GM23338 (cell line): ENCODE results near the gene KIAA0586. TPM values are rescaled to one million over a fixed set of nuclear protein-coding genes. Genes with fewer than 3 reads are reported as not detected.

ENCODE experiments used
- ATAC-seq: fragments of 200-7000 bp; cut with Tn5 transposase; 3 replicates; pipeline ENCODE4 v1.9.1; 2020
- DNase-seq: peaks from one replicate; pipeline ENCODE4 v3.0.0-alpha.2; 2015; ENCODE audit warnings: low spot score
- H2AFZ ChIP-seq: fragments of 200-600 bp; sonication (generic); 2 replicates; pipeline ENCODE4 v1.8.0; 2016; ENCODE audit warnings: antibody characterized with exemption, mild to moderate bottlenecking, moderate library complexity
- H3F3A ChIP-seq: fragments of 200-600 bp; sonication (generic); replicated peaks from 2 replicates; pipeline ENCODE4 v1.8.0; 2017; ENCODE audit warnings: antibody characterized with exemption, mixed run types, low read depth
- H3K27ac ChIP-seq: fragments of 200-600 bp; sonication (generic); 2 replicates; pipeline ENCODE4 v1.6.1; 2016; ENCODE audit warnings: low read depth
- H3K27me3 ChIP-seq: fragments of 200-600 bp; sonication (generic); 2 replicates; pipeline ENCODE4 v1.8.0; 2016; ENCODE audit warnings: mild to moderate bottlenecking, mixed run types, moderate library complexity; ENCODE audit not compliant: insufficient read depth
- H3K36me3 ChIP-seq: fragments of 200-600 bp; sonication (generic); 2 replicates; pipeline ENCODE4 v1.8.0; 2016; ENCODE audit warnings: mild to moderate bottlenecking; ENCODE audit not compliant: insufficient read depth
- H3K4me1 ChIP-seq: fragments of 200-600 bp; sonication (generic); 2 replicates; pipeline ENCODE4 v1.8.0; 2016; ENCODE audit warnings: mild to moderate bottlenecking, moderate library complexity; ENCODE audit not compliant: insufficient read depth
- H3K4me2 ChIP-seq: fragments of 200-600 bp; sonication (generic); 2 replicates; pipeline ENCODE4 v1.7.1; 2017; ENCODE audit warnings: mixed run types
- H3K4me3 ChIP-seq: fragments of 200-600 bp; sonication (generic); 2 replicates; pipeline ENCODE4 v1.6.1; 2016; ENCODE audit warnings: mixed run types
- H3K79me2 ChIP-seq: fragments of 200-600 bp; sonication (generic); replicated peaks from 2 replicates; pipeline ENCODE4 v1.8.0; 2017; ENCODE audit warnings: mild to moderate bottlenecking; ENCODE audit not compliant: insufficient read depth
- H3K9me2 ChIP-seq: fragments of 200-600 bp; sonication (generic); 2 replicates; pipeline ENCODE4 v1.8.0; 2017; ENCODE audit not compliant: insufficient read depth
- H4K20me1 ChIP-seq: fragments of 200-600 bp; sonication (generic); replicated peaks from 2 replicates; pipeline ENCODE4 v1.8.0; 2017; ENCODE audit warnings: mild to moderate bottlenecking; ENCODE audit not compliant: insufficient read depth
- H3K27ac Mint-ChIP-seq: 2 replicates; pipeline ENCODE4 v1.8.0; 2020; ENCODE audit warnings: inconsistent platforms, mild to moderate bottlenecking, moderate library complexity, mixed read lengths
- H3K27me3 Mint-ChIP-seq: 3 replicates; pipeline ENCODE4 v1.8.0; 2022; ENCODE audit warnings: low read depth, mild to moderate bottlenecking, moderate library complexity, mixed read lengths, inconsistent platforms; ENCODE audit not compliant: insufficient read depth, poor library complexity
- H3K36me3 Mint-ChIP-seq: 3 replicates; pipeline ENCODE4 v1.8.0; 2021; ENCODE audit warnings: low read depth, mild to moderate bottlenecking, inconsistent platforms, moderate library complexity, mixed read lengths
- H3K4me1 Mint-ChIP-seq: 3 replicates; pipeline ENCODE4 v1.8.0; 2020; ENCODE audit warnings: mild to moderate bottlenecking, inconsistent platforms, mixed read lengths
- H3K4me3 Mint-ChIP-seq: 3 replicates; pipeline ENCODE4 v1.8.0; 2021; ENCODE audit warnings: moderate library complexity, mild to moderate bottlenecking, inconsistent platforms, mixed read lengths
- H3K9me3 Mint-ChIP-seq: 3 replicates; pipeline ENCODE4 v1.8.0; 2020; ENCODE audit warnings: moderate library complexity, mild to moderate bottlenecking, inconsistent platforms, mixed read lengths
- CREB1 ChIP-seq: fragments of 250-450 bp; sonication (Bioruptor Pico); IDR thresholded peaks from 2 replicates; pipeline ENCODE4 v1.5.0; 2020; ENCODE audit warnings: low read depth, mild to moderate bottlenecking, moderate library complexity
- EZH2 ChIP-seq: fragments of 200-600 bp; sonication (generic); IDR thresholded peaks from one replicate; pipeline ENCODE4 v1.8.0; 2017; ENCODE audit warnings: antibody characterized with exemption, mild to moderate bottlenecking, low read depth; ENCODE audit not compliant: unreplicated experiment
- EZH2phosphoT487 ChIP-seq: fragments of 200-600 bp; sonication (generic); IDR thresholded peaks from one replicate; pipeline ENCODE4 v1.8.1; 2018; ENCODE audit warnings: antibody characterized with exemption; ENCODE audit not compliant: unreplicated experiment
- JUNB ChIP-seq: IDR thresholded peaks from one replicate; pipeline ENCODE4 v1.6.1; 2016; ENCODE audit warnings: antibody characterized with exemption; ENCODE audit not compliant: unreplicated experiment
- NANOG ChIP-seq: IDR thresholded peaks from 2 replicates; pipeline ENCODE4 v1.6.1; 2016; ENCODE audit warnings: antibody characterized with exemption, borderline replicate concordance
- POLR2AphosphoS5 ChIP-seq: IDR thresholded peaks from 2 replicates; pipeline ENCODE4 v1.6.1; 2016; ENCODE audit warnings: antibody characterized with exemption, low read depth
- STAT1 ChIP-seq: IDR thresholded peaks from one replicate; pipeline ENCODE4 v1.6.1; 2016; ENCODE audit warnings: antibody characterized with exemption; ENCODE audit not compliant: unreplicated experiment
- ZNF114 ChIP-seq: fragments of 250-450 bp; sonication (Bioruptor Pico); IDR thresholded peaks from 2 replicates; pipeline ENCODE4 v1.5.0; 2020; ENCODE audit warnings: mild to moderate bottlenecking, moderate library complexity
- ZNF331 ChIP-seq: fragments of 250-450 bp; sonication (Bioruptor Pico); IDR thresholded peaks from 2 replicates; pipeline ENCODE4 v1.5.0; 2020; ENCODE audit warnings: low read depth, mild to moderate bottlenecking, moderate library complexity
- polyA plus RNA-seq: library from polyadenylated mRNA; unstranded; fragments of >200 nt; fragmentation: Nextera tagmentation; extraction: Ambion mirVana; gene quantifications from 2 replicates; pipeline ENCODE4 v1.2.1, GENCODE V29; 2016
- total RNA-seq: library from RNA; depleted of rRNA; stranded (reverse); fragments of >200 nt; shearing (Covaris generic); gene quantifications from 2 replicates; pipeline ENCODE4 v1.2.3, GENCODE V29; 2014
- TF ChIP-seq, protein P1 (sequence below), 2 experiments: fragments of 200-600 bp in 1 of 2; sonication (generic) in 1 of 2; conservative IDR thresholded peaks; 2 replicates each; pipeline versions ENCODE4 v1.5.1 to v1.6.1; 2016 to 2017; ENCODE audit warnings: antibody characterized with exemption in 2 of 2, low read depth in 2 of 2, mild to moderate bottlenecking in 2 of 2, moderate library complexity in 1 of 2
- TF ChIP-seq, protein P2 (sequence below): IDR thresholded peaks from one replicate; pipeline ENCODE4 v1.6.1; 2018; ENCODE audit warnings: antibody characterized with exemption; ENCODE audit not compliant: unreplicated experiment
- TF ChIP-seq, protein P3 (sequence below): fragments of 250-450 bp; sonication (Bioruptor Pico); IDR thresholded peaks from 2 replicates; pipeline ENCODE4 v1.5.0; 2020; ENCODE audit warnings: mild to moderate bottlenecking, moderate library complexity
- TF ChIP-seq, protein P4 (sequence below): IDR thresholded peaks from 2 replicates; pipeline ENCODE4 v1.6.1; 2016; ENCODE audit warnings: antibody characterized with exemption

Gene KIAA0586
- total and polyA plus RNA-seq, 2 experiments from 2014 or later: 22.2 to 23.7 TPM

DNA sequence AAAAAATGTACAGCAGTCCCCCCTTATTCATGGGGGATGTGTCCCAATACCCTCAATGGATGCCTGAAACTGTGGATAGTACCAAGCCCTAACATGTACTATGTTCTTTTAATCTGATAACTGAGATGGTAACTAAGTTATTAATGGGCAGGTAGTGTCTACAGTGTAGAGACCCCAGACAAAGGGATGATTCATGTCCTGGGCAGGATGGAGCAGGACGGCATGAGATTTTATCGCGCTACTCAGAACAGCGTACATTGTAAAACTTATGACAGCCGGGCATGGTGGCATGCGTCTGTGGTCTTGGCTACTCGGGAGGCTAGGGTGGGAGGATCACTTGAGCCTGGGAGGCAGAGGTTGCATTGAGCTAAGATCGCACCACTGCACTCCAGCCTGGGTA is 37.1 kb downstream of the KIAA0586 start:
- H3K79me2 ChIP-seq: no peaks in the 10 kb centered on the region

More for the DNA sequence above, 37.1 kb downstream of the KIAA0586 start:
- H3K4me1 Mint-ChIP-seq: no peaks in the 10 kb centered on the region
- TF ChIP-seq, protein P1, sequence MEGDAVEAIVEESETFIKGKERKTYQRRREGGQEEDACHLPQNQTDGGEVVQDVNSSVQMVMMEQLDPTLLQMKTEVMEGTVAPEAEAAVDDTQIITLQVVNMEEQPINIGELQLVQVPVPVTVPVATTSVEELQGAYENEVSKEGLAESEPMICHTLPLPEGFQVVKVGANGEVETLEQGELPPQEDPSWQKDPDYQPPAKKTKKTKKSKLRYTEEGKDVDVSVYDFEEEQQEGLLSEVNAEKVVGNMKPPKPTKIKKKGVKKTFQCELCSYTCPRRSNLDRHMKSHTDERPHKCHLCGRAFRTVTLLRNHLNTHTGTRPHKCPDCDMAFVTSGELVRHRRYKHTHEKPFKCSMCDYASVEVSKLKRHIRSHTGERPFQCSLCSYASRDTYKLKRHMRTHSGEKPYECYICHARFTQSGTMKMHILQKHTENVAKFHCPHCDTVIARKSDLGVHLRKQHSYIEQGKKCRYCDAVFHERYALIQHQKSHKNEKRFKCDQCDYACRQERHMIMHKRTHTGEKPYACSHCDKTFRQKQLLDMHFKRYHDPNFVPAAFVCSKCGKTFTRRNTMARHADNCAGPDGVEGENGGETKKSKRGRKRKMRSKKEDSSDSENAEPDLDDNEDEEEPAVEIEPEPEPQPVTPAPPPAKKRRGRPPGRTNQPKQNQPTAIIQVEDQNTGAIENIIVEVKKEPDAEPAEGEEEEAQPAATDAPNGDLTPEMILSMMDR (conservative IDR thresholded peaks at IDR 0.05; ENCODE audit: low read depth in 2 of 2): no peak
- no peak for TF ChIP-seq NANOG
- no peak for TF ChIP-seq CREB1
- TF ChIP-seq ZNF331 (CRISPR knock-in tag): no peak
- TF ChIP-seq, protein P2, sequence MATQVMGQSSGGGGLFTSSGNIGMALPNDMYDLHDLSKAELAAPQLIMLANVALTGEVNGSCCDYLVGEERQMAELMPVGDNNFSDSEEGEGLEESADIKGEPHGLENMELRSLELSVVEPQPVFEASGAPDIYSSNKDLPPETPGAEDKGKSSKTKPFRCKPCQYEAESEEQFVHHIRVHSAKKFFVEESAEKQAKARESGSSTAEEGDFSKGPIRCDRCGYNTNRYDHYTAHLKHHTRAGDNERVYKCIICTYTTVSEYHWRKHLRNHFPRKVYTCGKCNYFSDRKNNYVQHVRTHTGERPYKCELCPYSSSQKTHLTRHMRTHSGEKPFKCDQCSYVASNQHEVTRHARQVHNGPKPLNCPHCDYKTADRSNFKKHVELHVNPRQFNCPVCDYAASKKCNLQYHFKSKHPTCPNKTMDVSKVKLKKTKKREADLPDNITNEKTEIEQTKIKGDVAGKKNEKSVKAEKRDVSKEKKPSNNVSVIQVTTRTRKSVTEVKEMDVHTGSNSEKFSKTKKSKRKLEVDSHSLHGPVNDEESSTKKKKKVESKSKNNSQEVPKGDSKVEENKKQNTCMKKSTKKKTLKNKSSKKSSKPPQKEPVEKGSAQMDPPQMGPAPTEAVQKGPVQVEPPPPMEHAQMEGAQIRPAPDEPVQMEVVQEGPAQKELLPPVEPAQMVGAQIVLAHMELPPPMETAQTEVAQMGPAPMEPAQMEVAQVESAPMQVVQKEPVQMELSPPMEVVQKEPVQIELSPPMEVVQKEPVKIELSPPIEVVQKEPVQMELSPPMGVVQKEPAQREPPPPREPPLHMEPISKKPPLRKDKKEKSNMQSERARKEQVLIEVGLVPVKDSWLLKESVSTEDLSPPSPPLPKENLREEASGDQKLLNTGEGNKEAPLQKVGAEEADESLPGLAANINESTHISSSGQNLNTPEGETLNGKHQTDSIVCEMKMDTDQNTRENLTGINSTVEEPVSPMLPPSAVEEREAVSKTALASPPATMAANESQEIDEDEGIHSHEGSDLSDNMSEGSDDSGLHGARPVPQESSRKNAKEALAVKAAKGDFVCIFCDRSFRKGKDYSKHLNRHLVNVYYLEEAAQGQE: no peak
- TF ChIP-seq, protein P3, sequence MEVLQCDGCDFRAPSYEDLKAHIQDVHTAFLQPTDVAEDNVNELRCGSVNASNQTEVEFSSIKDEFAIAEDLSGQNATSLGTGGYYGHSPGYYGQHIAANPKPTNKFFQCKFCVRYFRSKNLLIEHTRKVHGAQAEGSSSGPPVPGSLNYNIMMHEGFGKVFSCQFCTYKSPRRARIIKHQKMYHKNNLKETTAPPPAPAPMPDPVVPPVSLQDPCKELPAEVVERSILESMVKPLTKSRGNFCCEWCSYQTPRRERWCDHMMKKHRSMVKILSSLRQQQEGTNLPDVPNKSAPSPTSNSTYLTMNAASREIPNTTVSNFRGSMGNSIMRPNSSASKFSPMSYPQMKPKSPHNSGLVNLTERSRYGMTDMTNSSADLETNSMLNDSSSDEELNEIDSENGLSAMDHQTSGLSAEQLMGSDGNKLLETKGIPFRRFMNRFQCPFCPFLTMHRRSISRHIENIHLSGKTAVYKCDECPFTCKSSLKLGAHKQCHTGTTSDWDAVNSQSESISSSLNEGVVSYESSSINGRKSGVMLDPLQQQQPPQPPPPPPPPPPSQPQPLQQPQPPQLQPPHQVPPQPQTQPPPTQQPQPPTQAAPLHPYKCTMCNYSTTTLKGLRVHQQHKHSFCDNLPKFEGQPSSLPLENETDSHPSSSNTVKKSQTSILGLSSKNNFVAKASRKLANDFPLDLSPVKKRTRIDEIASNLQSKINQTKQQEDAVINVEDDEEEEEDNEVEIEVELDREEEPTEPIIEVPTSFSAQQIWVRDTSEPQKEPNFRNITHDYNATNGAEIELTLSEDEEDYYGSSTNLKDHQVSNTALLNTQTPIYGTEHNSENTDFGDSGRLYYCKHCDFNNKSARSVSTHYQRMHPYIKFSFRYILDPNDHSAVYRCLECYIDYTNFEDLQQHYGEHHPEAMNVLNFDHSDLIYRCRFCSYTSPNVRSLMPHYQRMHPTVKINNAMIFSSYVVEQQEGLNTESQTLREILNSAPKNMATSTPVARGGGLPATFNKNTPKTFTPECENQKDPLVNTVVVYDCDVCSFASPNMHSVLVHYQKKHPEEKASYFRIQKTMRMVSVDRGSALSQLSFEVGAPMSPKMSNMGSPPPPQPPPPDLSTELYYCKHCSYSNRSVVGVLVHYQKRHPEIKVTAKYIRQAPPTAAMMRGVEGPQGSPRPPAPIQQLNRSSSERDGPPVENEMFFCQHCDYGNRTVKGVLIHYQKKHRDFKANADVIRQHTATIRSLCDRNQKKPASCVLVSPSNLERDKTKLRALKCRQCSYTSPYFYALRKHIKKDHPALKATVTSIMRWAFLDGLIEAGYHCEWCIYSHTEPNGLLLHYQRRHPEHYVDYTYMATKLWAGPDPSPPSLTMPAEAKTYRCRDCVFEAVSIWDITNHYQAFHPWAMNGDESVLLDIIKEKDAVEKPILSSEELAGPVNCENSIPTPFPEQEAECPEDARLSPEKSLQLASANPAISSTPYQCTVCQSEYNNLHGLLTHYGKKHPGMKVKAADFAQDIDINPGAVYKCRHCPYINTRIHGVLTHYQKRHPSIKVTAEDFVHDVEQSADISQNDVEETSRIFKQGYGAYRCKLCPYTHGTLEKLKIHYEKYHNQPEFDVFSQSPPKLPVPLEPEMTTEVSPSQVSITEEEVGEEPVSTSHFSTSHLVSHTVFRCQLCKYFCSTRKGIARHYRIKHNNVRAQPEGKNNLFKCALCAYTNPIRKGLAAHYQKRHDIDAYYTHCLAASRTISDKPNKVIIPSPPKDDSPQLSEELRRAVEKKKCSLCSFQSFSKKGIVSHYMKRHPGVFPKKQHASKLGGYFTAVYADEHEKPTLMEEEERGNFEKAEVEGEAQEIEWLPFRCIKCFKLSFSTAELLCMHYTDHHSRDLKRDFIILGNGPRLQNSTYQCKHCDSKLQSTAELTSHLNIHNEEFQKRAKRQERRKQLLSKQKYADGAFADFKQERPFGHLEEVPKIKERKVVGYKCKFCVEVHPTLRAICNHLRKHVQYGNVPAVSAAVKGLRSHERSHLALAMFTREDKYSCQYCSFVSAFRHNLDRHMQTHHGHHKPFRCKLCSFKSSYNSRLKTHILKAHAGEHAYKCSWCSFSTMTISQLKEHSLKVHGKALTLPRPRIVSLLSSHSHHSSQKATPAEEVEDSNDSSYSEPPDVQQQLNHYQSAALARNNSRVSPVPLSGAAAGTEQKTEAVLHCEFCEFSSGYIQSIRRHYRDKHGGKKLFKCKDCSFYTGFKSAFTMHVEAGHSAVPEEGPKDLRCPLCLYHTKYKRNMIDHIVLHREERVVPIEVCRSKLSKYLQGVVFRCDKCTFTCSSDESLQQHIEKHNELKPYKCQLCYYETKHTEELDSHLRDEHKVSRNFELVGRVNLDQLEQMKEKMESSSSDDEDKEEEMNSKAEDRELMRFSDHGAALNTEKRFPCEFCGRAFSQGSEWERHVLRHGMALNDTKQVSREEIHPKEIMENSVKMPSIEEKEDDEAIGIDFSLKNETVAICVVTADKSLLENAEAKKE (CRISPR knock-in tag): no peak
- TF ChIP-seq EZH2: no peak
- TF ChIP-seq STAT1: no peak
- no peak for TF ChIP-seq ZNF114 (CRISPR knock-in tag)
- TF ChIP-seq EZH2phosphoT487: no peak
- TF ChIP-seq POLR2AphosphoS5: no peak
- TF ChIP-seq JUNB: no peak
- TF ChIP-seq, protein P4, sequence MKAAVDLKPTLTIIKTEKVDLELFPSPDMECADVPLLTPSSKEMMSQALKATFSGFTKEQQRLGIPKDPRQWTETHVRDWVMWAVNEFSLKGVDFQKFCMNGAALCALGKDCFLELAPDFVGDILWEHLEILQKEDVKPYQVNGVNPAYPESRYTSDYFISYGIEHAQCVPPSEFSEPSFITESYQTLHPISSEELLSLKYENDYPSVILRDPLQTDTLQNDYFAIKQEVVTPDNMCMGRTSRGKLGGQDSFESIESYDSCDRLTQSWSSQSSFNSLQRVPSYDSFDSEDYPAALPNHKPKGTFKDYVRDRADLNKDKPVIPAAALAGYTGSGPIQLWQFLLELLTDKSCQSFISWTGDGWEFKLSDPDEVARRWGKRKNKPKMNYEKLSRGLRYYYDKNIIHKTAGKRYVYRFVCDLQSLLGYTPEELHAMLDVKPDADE: no peak
- Histone ChIP-seq H3K4me3 (no peak overlapping the region), H3F3A (no peaks in the 10 kb centered on the region), H3K36me3 (no peaks in the 10 kb centered on the region), H3K4me2 (no peak overlapping the region), H3K9me2 (no peaks in the 10 kb centered on the region), H3K27ac (no peak overlapping the region), H3K4me1 (no peaks in the 10 kb centered on the region), H4K20me1 (no peaks in the 10 kb centered on the region), H3K27me3 (no peaks in the 10 kb centered on the region), H2AFZ (no peak overlapping the region)
- H3K4me3 Mint-ChIP-seq: no peak overlapping the region
- H3K27ac Mint-ChIP-seq: no peak overlapping the region
- no peaks in the 10 kb centered on the region for H3K9me3 Mint-ChIP-seq
- peaks cover 21% of the 10 kb centered on the region; the same call in 2 of the 3 replicates for H3K36me3 Mint-ChIP-seq
- ATAC-seq: no peak
- no peak for DNase-seq
- peaks cover 5% of the 10 kb centered on the region for H3K27me3 Mint-ChIP-seq
